ENCODE data around the gene CACNA1C. TPM values are rescaled to one million over a fixed set of nuclear protein-coding genes. Genes with fewer than 3 reads are reported as not detected.

The CACNA1C gene
- total RNA-seq, 4 donors from 2014 or later = 1.4 to 3.7 (median 2.2) TPM

GRCh38 chr12:2046957-2047356, 5.8 kb upstream of the CACNA1C start:
- no peak for TF ChIP-seq POLR2A (IDR thresholded peaks at IDR 0.05)
- no peak for TF ChIP-seq POLR2AphosphoS5 (IDR thresholded peaks at IDR 0.05)
- WGBS = 85% methylated on average over 4 of the region's 4 CpGs

GRCh38 chr12:2047752-2048151, 5.0 kb upstream of the CACNA1C start:
- H3K27me3 ChIP-seq = peaks cover 22% of the 10 kb centered on the region
- no peak overlapping the region for H3K4me3 ChIP-seq
- H3K27ac ChIP-seq = no peak overlapping the region
- WGBS = 95% methylated on average over 7 of the region's 7 CpGs
- TF ChIP-seq EP300 (IDR thresholded peaks at IDR 0.05) (no peak), POLR2A (IDR thresholded peaks at IDR 0.05) (no peak), POLR2AphosphoS5 (IDR thresholded peaks at IDR 0.05) (no peak), CTCF (IDR thresholded peaks at IDR 0.05) (no peak)
- no peaks in the 10 kb centered on the region for H3K9me3 ChIP-seq
- peaks cover 7% of the 10 kb centered on the region for H3K4me1 ChIP-seq
- H3K36me3 ChIP-seq = no peaks in the 10 kb centered on the region
- no peak for DNase-seq (ENCODE audit: low spot score in 2 of 2)

More at GRCh38 chr12:2046957-2047356, 5.8 kb upstream of the CACNA1C start:
- H3K4me3 ChIP-seq = no peak overlapping the region
- H3K4me1 ChIP-seq = peaks cover 3% of the 10 kb centered on the region
- no peaks in the 10 kb centered on the region for H3K36me3 ChIP-seq
- H3K9me3 ChIP-seq = no peaks in the 10 kb centered on the region
- H3K27ac ChIP-seq = no peak overlapping the region
- DNase-seq (ENCODE audit: low spot score in 2 of 2) = no peak
- peaks cover 19% of the 10 kb centered on the region for H3K27me3 ChIP-seq

- TF ChIP-seq EP300 (IDR thresholded peaks at IDR 0.05) (no peak), CTCF (IDR thresholded peaks at IDR 0.05) (no peak), POLR2A (IDR thresholded peaks at IDR 0.05) (no peak), POLR2AphosphoS5 (IDR thresholded peaks at IDR 0.05) (no peak)
- H3K27me3 ChIP-seq = peaks cover 41% of the 10 kb centered on the region
- 60% methylated on average over 8 of the region's 8 CpGs for WGBS
- no peak overlapping the region for H3K4me3 ChIP-seq
- DNase-seq (ENCODE audit: low spot score in 2 of 2) = no peak
- H3K9me3 ChIP-seq = no peaks in the 10 kb centered on the region
- no peak overlapping the region for H3K27ac ChIP-seq
- no peaks in the 10 kb centered on the region for H3K36me3 ChIP-seq
- H3K4me1 ChIP-seq = peaks cover 24% of the 10 kb centered on the region
Measured at GRCh38 chr12:2049604-2050540, 2.9 kb upstream of the CACNA1C start.

- Histone ChIP-seq H3K36me3 (no peaks in the 10 kb centered on the region), H3K4me3 (peak overlapping the region; percentile 62), H3K4me1 (peaks cover 24% of the 10 kb centered on the region), H3K27ac (no peak overlapping the region), H3K9me3 (no peaks in the 10 kb centered on the region), H3K27me3 (peaks cover 59% of the 10 kb centered on the region)
- TF ChIP-seq CTCF (IDR thresholded peaks at IDR 0.05) (no peak), POLR2A (IDR thresholded peaks at IDR 0.05) (no peak), POLR2AphosphoS5 (IDR thresholded peaks at IDR 0.05) (no peak), EP300 (IDR thresholded peaks at IDR 0.05) (no peak)
- no peak for DNase-seq (ENCODE audit: low spot score in 2 of 2)
- WGBS = 15% methylated on average over 25 of the region's 52 CpGs
Measured at GRCh38 chr12:2051700-2052621, 826 bp upstream of the CACNA1C start.

- H3K4me1 ChIP-seq = peaks cover 24% of the 10 kb centered on the region
- no peak overlapping the region for H3K27ac ChIP-seq
- WGBS = 0% methylated on average over 5 of the region's 60 CpGs
- TF ChIP-seq CTCF (IDR thresholded peaks at IDR 0.05) = no peak
- TF ChIP-seq POLR2AphosphoS5 (IDR thresholded peaks at IDR 0.05) = no peak
- no peak for TF ChIP-seq POLR2A (IDR thresholded peaks at IDR 0.05)
- no peak for TF ChIP-seq EP300 (IDR thresholded peaks at IDR 0.05)
- H3K4me3 ChIP-seq = peak overlapping the region; percentile 62
- peaks cover 58% of the 10 kb centered on the region for H3K27me3 ChIP-seq
- DNase-seq (ENCODE audit: low spot score in 2 of 2) = no peak
- no peaks in the 10 kb centered on the region for H3K9me3 ChIP-seq
- H3K36me3 ChIP-seq = no peaks in the 10 kb centered on the region
Measured at GRCh38 chr12:2053691-2054090, 904 bp downstream of the CACNA1C start.

Data from suprapubic skin (tissue), 4 donors.